Uterus (tissue), 2 donors: ENCODE measurements around the gene TRIM24.

Experiments used
- CTCF ChIP-seq, 4 experiments: fragments of 200-600 bp in 2 of 4; fragments of 450-650 bp in 2 of 4; sonication (generic) in 2 of 4; IDR thresholded peaks; one replicate each; pipeline ENCODE4 v1.5.1; 2016 to 2019; ENCODE audit warnings: antibody characterized with exemption in 4 of 4, mild to moderate bottlenecking in 2 of 4, moderate library complexity in 1 of 4
- POLR2A ChIP-seq, 2 donors: fragments of 450-650 bp; IDR thresholded peaks; one replicate each; pipeline ENCODE4 v1.6.1; 2016; ENCODE audit warnings: antibody characterized with exemption in 2 of 2, mild to moderate bottlenecking in 1 of 2, moderate library complexity in 1 of 2

GRCh38 chr7:138546829-138547228 is 86.8 kb downstream of the TRIM24 start:
- TF ChIP-seq CTCF (IDR thresholded peaks at IDR 0.05) (no peak), POLR2A (IDR thresholded peaks at IDR 0.05) (no peak)
